ENCODE results near the gene CLK4. TPM values are rescaled to one million over a fixed set of nuclear protein-coding genes. Genes with fewer than 3 reads are reported as not detected.

Gene CLK4
- total RNA-seq, 1 experiment from 2014 or later: 9.8 TPM

GRCh38 chr5:178668579-178668978 is 41.7 kb upstream of the CLK4 start:
- no peak overlapping the region for H3K9ac ChIP-seq (ENCODE audit: low read length)
- H2AFZ ChIP-seq (ENCODE audit: low read depth, low read length, poor library complexity, severe bottlenecking): no peak overlapping the region
- RAD21 ChIA-PET (ENCODE audit: low non-redundant PET in 1 of 2, low total read pairs in 2 of 2, uncharacterized antibody in 2 of 2, unreplicated experiment in 2 of 2): no interaction called here
- no peak overlapping the region for H3K27ac ChIP-seq (ENCODE audit: low read depth, low read length)
- no peak for DNase-seq (ENCODE audit: low read depth, low spot score)
- H4K20me1 ChIP-seq (ENCODE audit: insufficient read depth): no peaks in the 10 kb centered on the region
- H3K9me3 ChIP-seq (ENCODE audit: control insufficient read depth in 1 of 2, insufficient read depth in 1 of 2, low read depth in 1 of 2, low read length in 2 of 2): no peaks in the 10 kb centered on the region
- 0 out of 2 replicates have a peak, but pooled peaks cover 7% of the 10 kb centered on the region for H3K27me3 ChIP-seq (ENCODE audit: insufficient read depth, low read length)
- no peak for TF ChIP-seq EGR1 (IDR thresholded peaks at IDR 0.05; ENCODE audit: low read depth)
- no peak for TF ChIP-seq ATF3 (IDR thresholded peaks at IDR 0.05)
- no peaks in the 10 kb centered on the region for H3K79me2 ChIP-seq (ENCODE audit: insufficient read depth, low read length)
- CTCF ChIA-PET: no interaction called here
- no peak overlapping the region for H3K4me3 ChIP-seq (replicated peaks in 1 of 2; ENCODE audit: low read depth in 1 of 2, low read length in 2 of 2)
- H3K9me2 ChIP-seq (ENCODE audit: insufficient read depth): no peaks in the 10 kb centered on the region
- H3K36me3 ChIP-seq (ENCODE audit: control insufficient read depth in 1 of 2, insufficient read depth in 2 of 2, low read length in 2 of 2): no peaks in the 10 kb centered on the region
- POLR2A ChIA-PET: no interaction called here
- H3K4me2 ChIP-seq (ENCODE audit: low read length): no peak overlapping the region
- intact Hi-C loops (cut with micrococcal nuclease): no loop called here
- ATAC-seq: no peak
- no peaks in the 10 kb centered on the region for H3K4me1 ChIP-seq (ENCODE audit: control insufficient read depth in 1 of 2, insufficient read depth in 2 of 2, low read length in 2 of 2)
- no TSS peak for BruUV-seq (replicated peaks)

- DNase-seq (ENCODE audit: low read depth, low spot score) (no peak), ATAC-seq (no peak)
- H3K27me3 ChIP-seq (ENCODE audit: insufficient read depth, low read length): 0 out of 2 replicates have a peak, but pooled peaks cover 7% of the 10 kb centered on the region
- H3K4me2 ChIP-seq (ENCODE audit: low read length): no peak overlapping the region
- TF ChIP-seq ELF1 (IDR thresholded peaks at IDR 0.05; ENCODE audit: borderline replicate concordance, low read depth) (no peak), SP1 (IDR thresholded peaks at IDR 0.05; ENCODE audit: low read depth) (no peak), ZBTB33 (IDR thresholded peaks at IDR 0.05; ENCODE audit: extremely low read depth, insufficient replicate concordance, low read length) (no peak), EZH2 (IDR thresholded peaks at IDR 0.05) (no peak), RAD21 (IDR thresholded peaks at IDR 0.05; ENCODE audit: low read depth) (no peak), ZFX (IDR thresholded peaks at IDR 0.05) (no peak)
- no peaks in the 10 kb centered on the region for H3K9me3 ChIP-seq (ENCODE audit: control insufficient read depth in 1 of 2, insufficient read depth in 1 of 2, low read depth in 1 of 2, low read length in 2 of 2)
- no peaks in the 10 kb centered on the region for H3K4me1 ChIP-seq (ENCODE audit: control insufficient read depth in 1 of 2, insufficient read depth in 2 of 2, low read length in 2 of 2)
- H3K79me2 ChIP-seq (ENCODE audit: insufficient read depth, low read length): no peaks in the 10 kb centered on the region
- POLR2A ChIA-PET: no interaction called here
- H3K9me2 ChIP-seq (ENCODE audit: insufficient read depth): no peaks in the 10 kb centered on the region
- H3K9ac ChIP-seq (ENCODE audit: low read length): no peak overlapping the region
- RAD21 ChIA-PET (ENCODE audit: low non-redundant PET in 1 of 2, low total read pairs in 2 of 2, uncharacterized antibody in 2 of 2, unreplicated experiment in 2 of 2): no interaction called here
- intact Hi-C loops (cut with micrococcal nuclease): no loop called here
- no peak overlapping the region for H2AFZ ChIP-seq (ENCODE audit: low read depth, low read length, poor library complexity, severe bottlenecking)
- CTCF ChIA-PET: no interaction called here
- no peak overlapping the region for H3K4me3 ChIP-seq (replicated peaks in 1 of 2; ENCODE audit: low read depth in 1 of 2, low read length in 2 of 2)
- H3K36me3 ChIP-seq (ENCODE audit: control insufficient read depth in 1 of 2, insufficient read depth in 2 of 2, low read length in 2 of 2): no peaks in the 10 kb centered on the region
- H3K27ac ChIP-seq (ENCODE audit: low read depth, low read length): no peak overlapping the region
- no TSS peak for BruUV-seq (replicated peaks)
- H4K20me1 ChIP-seq (ENCODE audit: insufficient read depth): no peaks in the 10 kb centered on the region
Measured at GRCh38 chr5:178667688-178668087, 40.8 kb upstream of the CLK4 start.
